Mesenteric fat pad (tissue), 1 donor: ENCODE results near the gene OR14C36. TPM values are rescaled to one million over a fixed set of nuclear protein-coding genes. Genes with fewer than 3 reads are reported as not detected.
"Not testable (repeated sequence)": the region's sequence is repeated elsewhere in the genome, so short reads cannot be mapped to it uniquely, and the experiment has no call there.

Experiments used
- DNase-seq: peaks from one replicate; pipeline ENCODE4 v3.0.0-alpha.2; 2020; ENCODE audit warnings: low spot score
- long read RNA-seq: library from polyadenylated mRNA; unstranded; transcript quantifications from one replicate; pipeline ENCODE4 v2.0.0, GENCODE V29; 2020
- total RNA-seq: library from RNA; stranded (reverse); fragmentation: NEBNext Ultra II Directional; extraction: Animal tissue kit (Norgen Biotek cat#: 25700); gene quantifications from one replicate; pipeline ENCODE4 v1.2.1, GENCODE V29; 2021
- donor health status: DM: yes; HTN: yes; CAD: no.

The OR14C36 gene, protein sequence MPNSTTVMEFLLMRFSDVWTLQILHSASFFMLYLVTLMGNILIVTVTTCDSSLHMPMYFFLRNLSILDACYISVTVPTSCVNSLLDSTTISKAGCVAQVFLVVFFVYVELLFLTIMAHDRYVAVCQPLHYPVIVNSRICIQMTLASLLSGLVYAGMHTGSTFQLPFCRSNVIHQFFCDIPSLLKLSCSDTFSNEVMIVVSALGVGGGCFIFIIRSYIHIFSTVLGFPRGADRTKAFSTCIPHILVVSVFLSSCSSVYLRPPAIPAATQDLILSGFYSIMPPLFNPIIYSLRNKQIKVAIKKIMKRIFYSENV
- not detected for total RNA-seq
- long read RNA-seq = 0 reads

DNA sequence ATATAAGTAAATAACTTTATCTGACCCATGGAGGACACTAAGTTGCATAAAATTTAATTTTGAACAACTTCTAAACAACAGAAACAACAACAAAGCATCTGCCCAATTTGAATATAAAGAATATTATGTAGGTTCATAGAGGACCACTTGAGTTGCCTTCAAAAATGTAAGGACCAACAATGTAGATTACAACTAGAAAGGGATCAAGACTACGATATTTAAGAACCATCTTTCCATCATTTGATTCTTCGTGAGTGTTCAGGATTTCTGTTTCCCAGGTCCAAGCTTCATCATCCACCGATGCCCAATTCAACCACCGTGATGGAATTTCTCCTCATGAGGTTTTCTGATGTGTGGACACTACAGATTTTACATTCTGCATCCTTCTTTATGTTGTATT, at the start of gene OR14C36:
OR14C36 (plus strand) TSS at position 301 of the 400 bp plus-strand sequence; CDS start at position 301, 0 bp downstream.
- DNase-seq = no peak

- DNase-seq = no peak
Measured at GRCh38 chr1:248303324-248303723, 45.3 kb upstream of the OR14C36 start, which contains the start of gene OR2T12. Gene OR2T12, minus strand, starts transcription at chr1:248303424. Its CDS starts 7,846 bp downstream, at chr1:248295578.

- DNase-seq = not testable (repeated sequence)
Measured at GRCh38 chr1:248305672-248306071, 42.9 kb upstream of the OR14C36 start.

- DNase-seq = no peak
Measured at GRCh38 chr1:248306103-248306502, 42.5 kb upstream of the OR14C36 start.

DNA sequence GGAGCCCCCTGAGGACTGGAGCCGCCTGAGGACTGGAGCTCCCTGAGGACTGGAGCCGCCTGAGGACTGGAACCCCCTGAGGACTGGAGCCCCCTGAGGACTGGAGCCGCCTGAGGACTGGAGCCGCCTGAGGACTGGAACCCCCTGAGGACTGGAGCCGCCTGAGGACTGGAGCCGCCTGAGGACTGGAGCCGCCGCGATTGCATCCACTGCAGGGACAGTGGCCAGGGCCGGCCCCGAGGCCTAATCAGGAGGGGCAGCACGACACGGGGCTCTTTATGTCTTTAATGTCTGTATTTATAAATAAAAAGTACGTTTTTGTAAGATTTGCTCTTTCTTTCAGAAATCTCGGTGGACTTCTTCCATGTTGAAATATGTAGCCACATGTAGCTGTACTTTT, 41.8 kb upstream of the OR14C36 start:
- DNase-seq = not testable (repeated sequence)

DNA sequence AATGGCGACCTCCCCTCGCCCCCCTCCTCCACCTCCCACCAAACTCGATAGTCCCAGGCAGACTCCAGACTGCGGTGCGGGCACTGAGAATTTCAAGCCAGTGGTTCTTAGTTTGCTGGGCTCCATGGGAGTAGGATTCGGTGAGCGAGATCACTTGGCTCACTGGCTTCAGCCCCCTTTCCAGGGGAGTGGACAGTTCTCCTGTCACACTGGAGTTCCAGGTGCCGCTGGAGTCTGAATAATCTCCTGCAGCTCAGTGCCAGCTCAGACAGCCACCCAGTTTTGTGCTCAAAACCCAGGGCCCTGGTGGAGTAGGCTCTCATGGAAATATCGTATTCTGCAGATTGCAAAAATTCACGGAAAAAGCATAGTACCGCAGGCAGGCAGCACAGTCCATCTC, 31.8 kb upstream of the OR14C36 start:
- DNase-seq = no peak

DNA sequence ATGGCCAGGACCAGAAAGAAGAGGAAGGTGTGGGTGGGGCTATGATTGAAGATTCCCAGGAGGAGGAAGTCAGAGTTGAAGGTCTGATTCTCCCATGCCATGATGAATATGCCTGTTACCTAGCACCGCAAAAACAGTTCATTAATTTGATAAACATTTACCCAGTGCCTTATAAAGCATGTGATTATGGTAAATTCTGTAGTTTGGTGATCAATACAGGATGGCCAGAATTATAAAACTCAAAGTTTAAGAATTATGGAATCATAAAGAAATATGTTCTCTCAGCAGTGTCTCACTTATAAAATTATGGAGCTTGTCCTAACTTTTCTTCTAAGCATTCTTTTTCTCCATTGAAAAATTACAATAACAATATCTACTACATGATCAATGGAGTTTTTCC, 24.1 kb upstream of the OR14C36 start, which contains the start of gene OR2M7:
OR2M7 (minus strand) TSS at position 101 of the 400 bp plus-strand sequence; CDS start at position 101, 0 bp downstream.
- no peak for DNase-seq

- DNase-seq = no peak
Measured at GRCh38 chr1:248343451-248343850, 5.1 kb upstream of the OR14C36 start.

- DNase-seq = no peak
Measured at GRCh38 chr1:248359415-248359814, 10.8 kb downstream of the OR14C36 start.

DNA sequence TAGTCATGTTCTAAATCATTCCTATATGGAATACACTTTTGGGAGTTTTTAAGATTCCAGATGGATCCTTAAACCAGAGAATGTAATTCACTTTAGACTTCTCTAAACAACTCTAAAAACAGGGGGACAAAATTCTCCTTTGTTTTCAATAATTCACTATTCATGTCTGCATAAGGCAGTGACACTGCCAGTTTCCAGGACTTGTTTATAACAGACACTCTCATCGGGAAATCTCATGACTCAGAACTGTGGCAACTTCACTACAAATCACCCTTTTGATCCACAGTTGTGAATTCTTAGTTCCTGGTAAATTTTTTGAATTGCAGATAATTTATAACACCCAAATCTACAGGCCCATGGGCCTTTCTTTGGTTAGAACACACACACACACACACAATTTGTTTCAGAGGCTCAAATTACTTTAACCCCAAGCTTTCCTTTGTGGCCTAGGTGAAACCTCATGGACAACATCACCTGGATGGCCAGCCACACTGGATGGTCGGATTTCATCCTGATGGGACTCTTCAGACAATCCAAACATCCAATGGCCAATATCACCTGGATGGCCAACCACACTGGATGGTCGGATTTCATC, 12.6 kb downstream of the OR14C36 start, which contains the start of gene OR2T4:
OR2T4 (plus strand) TSS at position 545 of the 595 bp plus-strand sequence; CDS start at position 545, 0 bp downstream.
- no peak for DNase-seq

DNA sequence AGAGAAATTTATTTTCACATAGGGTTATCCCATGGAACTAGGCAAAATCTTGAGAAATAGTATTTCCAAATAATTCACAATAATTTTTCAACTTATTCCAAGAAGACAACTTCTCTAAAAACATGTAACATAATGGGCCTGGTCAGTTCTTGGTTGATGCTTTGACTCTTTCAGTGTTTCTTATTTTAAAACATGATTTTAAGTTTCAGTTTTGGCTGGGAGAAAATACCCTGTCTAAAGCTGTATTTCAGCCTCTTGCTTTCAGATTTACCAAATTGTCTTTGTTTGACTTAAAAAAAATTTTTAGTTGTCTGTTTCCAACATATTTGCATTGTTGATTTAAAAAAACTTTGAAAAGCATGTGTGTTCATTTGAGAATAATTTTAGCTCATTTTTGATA, 18.0 kb downstream of the OR14C36 start:
- DNase-seq = no peak

- DNase-seq = no peak
Measured at GRCh38 chr1:248372394-248372793, 23.8 kb downstream of the OR14C36 start.

GRCh38 chr1:248373761-248374160, 25.2 kb downstream of the OR14C36 start:
- no peak for DNase-seq

- no peak for DNase-seq
Measured at GRCh38 chr1:248375446-248375845, 26.9 kb downstream of the OR14C36 start, which contains the start of gene OR2T6. Gene OR2T6, plus strand, starts transcription at chr1:248375746. Its CDS starts 11,863 bp downstream, at chr1:248387609.

GRCh38 chr1:248376916-248377315, 28.3 kb downstream of the OR14C36 start:
- DNase-seq = no peak

DNA sequence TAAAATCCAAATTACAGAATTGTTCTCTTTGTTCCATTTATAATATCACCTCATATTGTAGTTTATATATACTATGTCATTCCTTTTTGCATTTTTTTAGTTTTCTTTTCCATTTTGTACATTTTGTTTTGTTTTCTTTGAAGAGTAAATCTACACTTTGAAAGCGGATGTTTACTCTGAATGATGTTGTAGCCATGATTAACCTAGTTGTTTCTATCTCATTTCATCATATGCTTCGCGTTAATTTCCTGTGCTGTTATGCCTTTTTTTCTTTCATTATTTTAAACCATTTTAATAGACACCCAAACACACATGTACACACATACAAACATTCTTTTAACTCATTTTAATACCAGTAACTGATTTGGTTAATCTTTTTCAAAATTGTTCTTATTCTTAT, 32.3 kb downstream of the OR14C36 start:
- DNase-seq = no peak

DNA sequence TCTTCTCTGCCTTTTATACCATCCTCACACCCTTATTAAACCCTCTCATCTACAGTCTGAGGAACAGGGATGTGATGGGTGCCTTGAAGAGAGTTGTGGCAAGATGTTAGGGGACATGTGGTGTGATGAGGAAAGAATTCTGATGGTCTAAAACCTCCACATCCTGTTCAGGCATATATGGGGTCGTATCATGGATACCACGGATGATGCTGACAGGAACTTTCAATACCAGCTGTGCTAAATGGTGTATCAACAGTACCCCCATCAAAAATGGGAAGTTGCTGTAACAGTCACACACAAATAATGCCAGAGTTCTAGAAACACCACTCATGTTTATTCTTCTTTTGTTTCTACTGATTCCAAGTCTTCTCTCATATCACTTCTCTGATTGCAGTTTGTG, 39.9 kb downstream of the OR14C36 start:
- DNase-seq = no peak

GRCh38 chr1:248393050-248393449, 44.5 kb downstream of the OR14C36 start:
- no peak for DNase-seq
